GM12892 (cell line): ENCODE measurements around the gene CD19.
"Not testable (repeated sequence)": the region's sequence is repeated elsewhere in the genome, so short reads cannot be mapped to it uniquely, and the experiment has no call there.

Experiments used
- DNase-seq: peaks from one replicate; pipeline ENCODE4 v3.0.0; 2011; ENCODE audit not compliant: insufficient read length
- FAIRE-seq: peaks from 2 replicates; lab custom pipeline; 2011; peaks lifted over from hg19 to GRCh38; lab: Jason Lieb, UNC
- POLR2A ChIP-seq: IDR thresholded peaks from 2 replicates; pipeline ENCODE4 v1.6.1; 2011; ENCODE audit warnings: low read depth, low read length, control low read depth
- POLR2AphosphoS5 ChIP-seq: IDR thresholded peaks from 2 replicates; pipeline ENCODE4 v1.6.1; 2011; ENCODE audit warnings: low read depth, low read length, control low read depth
- TAF1 ChIP-seq: IDR thresholded peaks from 2 replicates; pipeline ENCODE4 v1.6.1; 2011; ENCODE audit warnings: low read depth, mild to moderate bottlenecking, control low read depth, low read length, borderline replicate concordance

Gene CD19

DNA sequence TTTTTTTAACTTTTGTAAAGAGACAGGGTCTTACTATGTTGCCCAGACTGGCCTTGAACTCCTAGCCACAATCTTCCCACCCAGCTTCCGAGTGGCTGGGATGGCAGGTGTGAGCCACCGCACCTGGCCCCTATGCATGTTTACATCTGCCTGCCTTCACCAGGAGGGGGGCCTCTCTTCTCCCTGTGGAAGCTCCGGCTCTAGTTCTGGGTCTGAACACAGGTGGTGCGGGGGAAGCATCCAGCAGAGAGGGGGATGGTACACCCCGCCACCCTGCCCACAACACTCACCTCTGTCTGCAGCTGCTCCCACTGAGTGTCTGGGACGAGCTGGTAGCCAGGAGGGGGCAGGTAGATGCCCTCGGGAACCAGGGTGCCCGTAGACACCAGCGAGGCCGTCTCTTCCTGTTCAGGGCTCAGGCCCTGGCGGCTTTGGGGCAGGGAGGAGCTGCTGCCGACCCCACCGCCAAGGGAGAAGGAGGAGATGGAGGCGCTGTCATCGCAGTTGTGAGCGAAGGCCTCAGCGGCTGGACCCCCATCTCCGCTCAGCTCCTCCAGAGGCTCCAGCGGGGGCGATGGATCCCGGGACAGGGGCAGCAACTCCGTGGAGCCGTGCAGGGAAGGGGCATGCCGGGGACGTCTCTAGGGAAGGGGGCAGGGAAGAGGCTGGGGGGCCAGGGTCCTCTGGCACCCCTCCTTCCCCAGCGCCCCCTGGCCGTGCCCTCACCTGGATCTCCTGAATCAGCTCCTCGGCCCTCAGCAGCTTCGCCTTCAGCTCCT is 17.6 kb upstream of the CD19 start:
- TF ChIP-seq POLR2A (no peak), TAF1 (no peak), POLR2AphosphoS5 (no peak)

DNA sequence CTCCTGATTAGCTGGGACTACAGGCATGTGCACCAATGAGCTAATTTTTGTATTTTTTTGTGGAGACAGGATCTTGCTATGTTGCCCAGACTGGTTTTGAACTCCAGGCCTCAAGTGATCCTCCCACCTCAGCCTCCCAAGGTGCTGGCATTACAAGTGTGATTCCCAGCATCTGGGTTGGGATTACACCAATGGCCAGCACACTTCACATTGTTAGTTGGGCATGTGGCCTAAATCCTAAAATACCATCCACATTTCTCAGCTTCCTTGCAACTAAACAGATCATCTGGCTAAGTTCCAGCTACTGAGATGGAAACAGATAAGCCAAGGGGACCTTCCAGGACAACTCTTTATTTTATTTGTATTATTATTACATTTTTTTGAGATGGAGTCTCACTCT is 16.6 kb upstream of the CD19 start:
- no peak for FAIRE-seq
- DNase-seq, result no peak
- TF ChIP-seq TAF1 (no peak), POLR2AphosphoS5 (no peak), POLR2A (no peak)

More for the DNA sequence above, 17.6 kb upstream of the CD19 start:
- DNase-seq (no peak), FAIRE-seq (no peak)

GRCh38 chr16:28917095-28917494 is 14.7 kb upstream of the CD19 start:
- DNase-seq (no peak), FAIRE-seq (no peak)
- no peak for TF ChIP-seq POLR2A
- TF ChIP-seq TAF1, result no peak
- TF ChIP-seq POLR2AphosphoS5, result no peak

GRCh38 chr16:28918698-28919097 is 13.1 kb upstream of the CD19 start:
- DNase-seq (no peak), FAIRE-seq (peak; percentile 21)
- TF ChIP-seq TAF1, result no peak
- TF ChIP-seq POLR2A, result no peak
- TF ChIP-seq POLR2AphosphoS5, result no peak

- no peak for FAIRE-seq
Observed at GRCh38 chr16:28923231-28923587, 8.6 kb upstream of the CD19 start.

DNA sequence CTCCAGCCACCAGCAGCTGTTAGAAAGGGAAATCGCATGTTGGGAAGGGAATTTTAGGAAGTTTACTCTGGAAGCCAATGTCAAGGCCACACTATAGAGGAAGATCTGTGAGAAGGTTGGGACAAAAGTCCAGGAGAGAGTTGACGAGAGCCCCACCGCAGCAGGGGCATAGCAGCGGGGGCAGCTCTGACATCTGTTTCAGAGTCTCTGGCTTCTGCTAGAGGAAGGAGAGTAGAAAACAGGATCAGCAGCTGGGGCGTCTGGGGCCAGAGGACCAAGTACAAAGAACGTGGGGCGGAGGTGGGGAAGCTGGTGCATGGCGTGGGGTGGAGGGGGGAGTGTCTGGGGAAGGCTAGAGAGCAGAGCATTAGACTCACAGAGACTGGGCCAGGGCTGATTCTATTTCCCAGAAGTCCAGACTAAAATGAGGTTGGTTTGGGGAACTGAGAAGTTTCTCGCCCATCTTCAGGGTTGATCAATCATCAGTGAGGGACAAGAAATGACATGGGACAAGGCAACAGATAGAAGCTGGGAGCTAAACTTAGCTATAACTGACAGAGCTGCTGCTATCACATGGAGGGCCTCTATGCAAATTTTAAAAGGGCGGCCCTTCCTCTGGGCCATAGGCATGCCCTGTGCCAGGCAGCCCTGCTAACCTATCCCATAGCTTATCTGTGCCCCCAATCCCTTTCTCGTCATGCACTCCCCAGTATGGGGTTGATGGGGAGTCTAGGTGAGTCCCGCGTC is 7.9 kb upstream of the CD19 start:
- FAIRE-seq, result peak; percentile 96
- TF ChIP-seq POLR2A, result peak; percentile 44
- peak; percentile 64; the same call in 1 of the 2 replicates for TF ChIP-seq POLR2AphosphoS5
- TF ChIP-seq TAF1, result 0 out of 2 replicates have a peak, but pooled peaks have one; percentile 20
- DNase-seq, result no peak

More at GRCh38 chr16:28923231-28923587, 8.6 kb upstream of the CD19 start:
- DNase-seq, result no peak
- TF ChIP-seq POLR2A, result no peak
- TF ChIP-seq POLR2AphosphoS5, result no peak
- TF ChIP-seq TAF1, result no peak

DNA sequence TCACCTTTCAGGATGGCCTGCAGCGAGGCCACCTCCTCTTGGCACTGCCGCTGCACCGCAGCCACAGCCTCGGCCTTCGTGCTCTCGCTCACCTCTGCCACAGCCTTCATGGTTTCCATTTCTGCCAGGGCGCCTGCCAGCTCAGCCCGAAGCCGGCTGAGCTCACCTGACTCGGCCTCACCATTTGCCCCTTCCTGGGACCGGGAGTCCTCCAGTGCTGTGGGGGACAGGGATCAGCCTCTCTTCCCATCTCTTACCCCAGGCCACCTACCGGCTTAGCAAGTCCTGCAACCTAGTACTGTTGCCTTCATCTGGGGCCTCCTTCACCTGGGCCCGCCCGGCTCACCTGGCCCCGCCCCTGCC is 7.4 kb upstream of the CD19 start:
- TF ChIP-seq TAF1, result no peak
- no peak for FAIRE-seq
- DNase-seq, result no peak

- TF ChIP-seq POLR2AphosphoS5 (no peak), POLR2A (no peak; the same call in 1 of the 2 replicates), TAF1 (no peak)
- peak; percentile 91 for FAIRE-seq
Observed at GRCh38 chr16:28924762-28925385, 6.9 kb upstream of the CD19 start, which contains the start of gene RABEP2. Gene RABEP2 (minus strand): TSS chr16:28925238. CDS start chr16:28925163, 75 bp downstream.

DNA sequence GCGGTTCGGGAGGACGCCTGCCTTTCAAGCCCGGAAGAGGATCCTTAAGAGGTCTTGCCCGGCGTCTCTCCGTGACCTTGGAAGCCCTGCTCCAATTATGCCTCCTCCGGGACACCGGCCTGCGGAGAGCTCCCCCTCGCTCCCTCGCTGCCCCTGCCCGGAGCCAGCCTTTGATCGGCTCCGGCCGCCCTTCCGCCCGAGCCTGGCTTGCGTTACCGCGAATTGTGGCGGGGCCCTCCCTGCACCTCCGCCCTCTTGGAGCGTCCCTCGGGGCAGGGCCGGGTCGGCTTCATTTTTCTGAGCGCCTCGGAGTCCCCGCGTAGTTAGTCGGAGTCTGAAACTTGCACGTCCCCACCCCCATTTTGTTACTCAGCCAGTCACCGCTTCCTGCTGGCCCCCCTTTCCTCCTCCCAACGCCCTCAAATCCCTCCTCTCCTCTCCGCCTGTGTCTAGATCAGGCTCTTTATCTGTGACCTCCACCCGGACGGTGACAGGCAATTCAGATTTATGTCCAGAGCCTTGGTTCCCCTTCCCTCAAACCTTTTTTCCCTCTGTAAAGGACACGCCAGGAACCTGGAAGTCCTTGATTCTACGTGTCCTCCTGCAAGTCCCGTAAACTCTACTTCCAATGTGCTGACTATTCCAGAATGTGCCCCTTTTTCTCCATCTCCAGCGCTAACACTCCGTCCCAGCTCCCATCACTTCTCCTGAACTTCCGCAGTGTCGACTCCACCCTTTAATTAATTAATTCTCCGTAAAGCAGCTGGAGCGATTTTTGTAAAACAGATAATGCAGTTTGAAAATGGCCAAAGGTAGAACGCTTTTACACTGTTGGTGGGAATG is 6.2 kb upstream of the CD19 start:
- FAIRE-seq, result peak; percentile 9
- TF ChIP-seq POLR2AphosphoS5 (peak; percentile 35), TAF1 (no peak), POLR2A (peak; percentile 79)
- no peak for DNase-seq

More at GRCh38 chr16:28924762-28925385, 6.9 kb upstream of the CD19 start, which contains the start of gene RABEP2:
- peak; percentile 95 for DNase-seq

- FAIRE-seq, DNase-seq: not testable (repeated sequence)
Observed at GRCh38 chr16:28926284-28926683, 5.5 kb upstream of the CD19 start.

DNA sequence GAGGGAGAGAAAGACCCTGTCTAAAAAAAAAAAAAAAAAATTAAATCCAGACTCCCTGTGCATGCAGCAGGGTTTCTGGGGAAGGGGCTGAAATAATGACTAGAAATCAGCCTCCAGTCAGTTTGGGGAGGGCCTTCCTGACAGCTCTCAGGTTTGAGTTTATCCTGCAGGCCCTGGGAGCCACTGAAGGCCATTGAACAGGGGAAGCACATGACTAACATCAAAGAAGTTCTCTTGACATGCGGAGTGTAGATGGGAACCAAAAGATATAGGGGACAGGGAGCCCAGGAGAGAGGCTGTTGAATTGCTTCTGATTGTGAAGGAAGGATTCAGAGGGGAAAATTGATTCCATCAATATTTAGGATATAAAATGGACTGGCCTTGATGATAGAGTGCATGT is 4.0 kb upstream of the CD19 start:
- DNase-seq (no peak), FAIRE-seq (no peak)
- TF ChIP-seq POLR2A (no peak), TAF1 (no peak), POLR2AphosphoS5 (no peak)
